Activated naive CD4-positive, alpha-beta T cell treated with anti-CD3 and anti-CD28 coated beads, Interleukin-2, amount 50 U/mL, for 16 hours (primary cell): ENCODE measurements around the gene DNAJC18.

ENCODE experiments used
- DNase-seq: peaks from one replicate; pipeline ENCODE4 v3.0.0-alpha.2; 2020

Gene DNAJC18

DNA sequence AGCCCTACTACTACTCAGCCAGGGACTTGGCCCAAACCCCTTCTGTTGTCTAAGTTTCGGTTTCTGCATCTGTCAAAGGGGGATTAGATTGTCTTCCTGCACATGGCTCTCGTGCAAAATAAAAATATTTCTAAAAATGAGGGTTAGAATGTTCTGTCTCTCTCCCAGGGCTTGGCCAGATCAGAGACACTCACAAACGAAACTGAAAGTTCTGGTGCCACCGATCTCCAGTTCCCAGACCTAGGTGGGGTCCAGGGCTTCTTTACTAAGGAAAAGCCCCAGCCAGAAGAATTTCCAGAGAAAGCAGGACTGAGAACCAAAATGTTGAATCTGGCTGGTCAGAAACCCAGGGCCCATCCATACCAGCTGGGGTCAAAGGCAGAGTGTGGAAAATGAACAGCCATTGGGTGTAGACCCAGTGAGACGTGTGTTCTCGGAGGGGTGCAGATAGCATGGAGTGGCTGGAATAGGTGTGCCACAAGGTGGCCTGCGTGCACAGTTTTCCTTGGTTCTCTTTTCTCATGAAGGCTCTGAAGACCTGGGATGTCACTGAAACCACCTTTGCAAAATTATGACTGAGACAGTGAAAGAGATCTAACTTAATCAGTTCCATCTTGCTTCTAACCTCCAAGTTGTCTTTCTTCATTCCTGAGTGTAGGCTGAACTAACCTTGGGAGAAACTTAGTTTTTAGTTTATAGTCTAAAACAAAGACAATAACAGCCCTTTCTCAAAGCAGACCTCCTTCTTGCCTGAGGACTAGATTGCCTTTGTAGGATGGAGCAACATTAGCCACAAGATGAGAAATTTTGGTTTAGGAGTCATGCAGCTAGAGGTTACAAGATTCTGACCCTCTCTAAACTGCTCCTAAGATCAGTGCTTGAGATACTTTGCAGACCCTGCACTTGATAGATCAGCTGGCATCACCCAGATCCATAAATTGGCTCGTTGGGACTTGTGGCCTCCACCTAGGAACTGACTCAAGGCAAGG lies 54.0 kb downstream of the DNAJC18 start:
- no peak for DNase-seq

DNA sequence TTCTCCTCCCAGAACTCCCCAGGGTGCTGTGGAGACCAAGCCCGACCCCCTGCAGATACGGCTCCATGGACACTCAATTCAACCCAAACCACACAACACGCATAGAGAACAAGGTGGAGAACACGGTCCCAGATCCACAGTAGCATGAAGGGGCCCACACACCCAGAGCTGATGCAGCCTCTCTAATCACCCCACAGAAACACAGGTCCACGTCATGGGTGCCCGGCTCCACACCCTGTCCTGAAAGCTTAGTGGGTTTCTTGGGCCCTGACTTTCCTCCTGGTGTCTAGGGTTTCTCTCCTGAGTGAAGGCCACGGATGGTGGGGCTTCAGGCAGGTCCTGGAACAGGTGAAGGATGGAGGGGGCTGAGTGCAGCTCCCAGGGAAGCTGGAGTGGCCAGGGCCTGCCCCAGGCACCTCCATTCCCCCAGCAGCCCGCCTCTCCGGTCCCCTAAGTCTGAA lies 54.7 kb downstream of the DNAJC18 start:
- DNase-seq = no peak

DNA sequence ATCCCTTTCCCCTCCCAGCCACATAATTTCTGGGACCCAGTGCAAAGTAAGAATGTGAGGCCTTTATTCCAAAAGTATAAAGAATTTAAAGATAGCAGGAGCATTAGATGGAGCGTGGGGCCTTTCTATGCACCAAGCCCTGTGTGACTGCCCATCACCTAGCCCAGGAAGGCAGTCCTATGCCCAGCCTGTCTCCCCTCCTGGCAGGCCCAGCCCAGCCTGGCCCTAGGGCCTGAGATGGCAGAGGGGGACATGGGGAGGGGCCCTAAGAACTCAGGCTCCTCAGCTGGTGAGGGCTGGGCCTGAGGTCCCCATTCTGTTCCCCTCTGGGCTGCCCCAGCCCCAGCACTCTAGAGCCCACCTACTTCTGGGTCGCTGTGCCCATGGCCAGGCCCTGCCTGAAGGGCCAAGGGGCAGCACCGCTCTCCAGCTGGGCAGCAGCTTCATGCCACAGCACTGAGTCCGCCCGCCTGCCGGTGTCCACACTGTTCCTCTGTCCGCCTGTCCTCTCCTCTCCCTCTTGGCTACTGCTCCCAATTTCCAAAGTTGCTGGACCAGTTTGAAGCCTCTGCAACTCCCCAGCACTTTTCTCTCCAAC lies 55.2 kb downstream of the DNAJC18 start:
- DNase-seq = no peak

DNA sequence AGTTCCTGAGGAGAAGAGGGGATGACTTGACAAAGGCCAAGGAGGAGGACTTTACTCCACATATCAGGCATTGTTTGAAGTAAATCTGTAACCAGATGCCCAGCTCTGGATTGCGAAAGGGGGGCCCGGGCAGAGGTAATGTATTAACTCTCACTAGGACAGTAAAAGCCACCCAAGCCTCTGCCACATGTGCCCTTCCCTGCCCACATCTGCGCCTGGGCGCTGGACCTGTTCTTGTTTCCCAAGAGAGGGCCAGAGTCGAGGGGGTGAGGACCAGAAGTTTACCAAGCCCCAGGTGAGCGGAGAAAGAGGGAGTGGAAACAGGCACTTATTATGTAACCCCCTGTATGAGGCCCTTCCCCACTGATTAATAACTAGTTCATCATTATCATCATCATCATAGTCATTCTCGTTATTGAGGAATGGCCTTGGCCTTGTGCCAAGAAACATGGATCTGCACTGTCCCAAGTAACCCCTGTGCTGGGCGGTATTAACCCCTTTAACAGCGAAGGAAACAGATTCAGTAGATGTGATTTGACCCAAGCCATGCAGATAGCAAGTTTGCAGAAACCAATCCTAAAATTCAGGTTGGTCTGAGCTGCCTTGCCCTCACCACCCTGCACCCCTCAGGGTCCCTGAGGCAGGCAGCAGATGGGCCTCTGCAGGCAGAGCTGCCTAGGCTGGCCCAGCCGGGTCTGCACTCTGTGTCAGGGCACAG lies 55.9 kb downstream of the DNAJC18 start, which contains the start of gene SLC23A1:
Gene SLC23A1 (minus strand): TSS at position 23 of the 718 bp plus-strand sequence. CDS start 44 bp downstream, outside the sequence.
- no peak for DNase-seq

DNA sequence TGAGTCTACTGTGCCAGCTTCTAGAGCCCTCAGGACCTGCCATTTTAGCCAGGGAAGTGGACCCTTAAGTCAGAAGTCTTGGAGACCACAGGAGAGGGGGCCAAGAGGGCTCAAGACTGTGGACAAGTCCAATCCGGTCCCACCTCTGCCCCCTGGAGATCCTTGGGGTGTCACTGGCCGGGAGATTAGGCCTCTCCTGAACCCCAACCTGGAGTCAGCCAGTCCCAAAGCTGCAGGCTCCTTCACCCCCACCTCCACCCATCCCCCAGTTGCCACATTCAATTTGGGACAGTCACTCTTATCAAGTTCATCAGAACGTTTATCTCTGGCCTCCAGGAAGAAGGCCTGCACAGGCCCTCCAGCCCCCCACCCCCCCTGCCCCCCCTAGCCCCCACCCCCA lies 56.5 kb downstream of the DNAJC18 start:
- no peak for DNase-seq

DNA sequence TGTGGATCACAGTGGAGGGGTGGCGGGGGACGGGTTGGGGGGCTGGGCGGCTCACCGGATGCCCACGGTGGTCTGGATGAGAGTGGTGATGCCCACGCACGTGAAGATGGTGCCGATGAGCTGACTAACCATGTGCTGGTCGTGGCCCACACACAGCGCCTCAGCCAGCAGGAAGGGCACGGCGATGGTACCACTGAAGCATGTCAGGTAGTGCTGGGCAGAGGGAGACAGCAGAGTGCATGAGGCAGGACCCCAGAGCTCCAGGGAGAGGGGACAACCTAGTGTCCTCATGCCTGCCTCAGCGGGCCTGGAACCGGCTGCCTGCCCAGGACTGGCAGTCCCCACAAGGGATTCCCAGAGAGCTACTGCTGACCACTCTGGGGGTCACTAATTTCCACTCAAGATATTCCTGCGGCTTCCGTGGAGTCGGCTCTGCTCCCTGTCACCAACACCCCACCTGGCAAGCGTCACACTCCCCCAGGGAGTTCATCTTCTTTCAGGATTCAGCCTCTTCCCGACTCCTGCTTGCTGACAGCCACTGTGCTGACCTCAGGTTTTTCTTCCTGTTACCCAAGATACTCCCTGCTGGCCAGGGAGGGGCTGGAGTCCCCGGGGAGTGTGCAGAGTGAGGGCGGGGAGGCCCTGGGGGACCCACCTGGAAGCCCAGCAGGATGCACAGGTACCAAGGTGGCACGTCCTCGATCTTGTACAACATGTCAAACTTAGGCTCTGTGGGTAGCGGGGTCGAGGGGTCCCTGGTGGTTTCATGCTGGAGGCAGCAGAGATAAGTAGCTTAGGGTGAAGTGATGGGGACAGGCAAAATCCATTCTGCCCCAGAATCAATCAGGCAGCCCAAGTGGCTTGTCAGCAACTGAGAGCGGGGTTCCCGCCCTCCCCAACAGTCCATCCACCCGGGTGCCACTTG lies 57.2 kb downstream of the DNAJC18 start:
- DNase-seq = no peak

DNA sequence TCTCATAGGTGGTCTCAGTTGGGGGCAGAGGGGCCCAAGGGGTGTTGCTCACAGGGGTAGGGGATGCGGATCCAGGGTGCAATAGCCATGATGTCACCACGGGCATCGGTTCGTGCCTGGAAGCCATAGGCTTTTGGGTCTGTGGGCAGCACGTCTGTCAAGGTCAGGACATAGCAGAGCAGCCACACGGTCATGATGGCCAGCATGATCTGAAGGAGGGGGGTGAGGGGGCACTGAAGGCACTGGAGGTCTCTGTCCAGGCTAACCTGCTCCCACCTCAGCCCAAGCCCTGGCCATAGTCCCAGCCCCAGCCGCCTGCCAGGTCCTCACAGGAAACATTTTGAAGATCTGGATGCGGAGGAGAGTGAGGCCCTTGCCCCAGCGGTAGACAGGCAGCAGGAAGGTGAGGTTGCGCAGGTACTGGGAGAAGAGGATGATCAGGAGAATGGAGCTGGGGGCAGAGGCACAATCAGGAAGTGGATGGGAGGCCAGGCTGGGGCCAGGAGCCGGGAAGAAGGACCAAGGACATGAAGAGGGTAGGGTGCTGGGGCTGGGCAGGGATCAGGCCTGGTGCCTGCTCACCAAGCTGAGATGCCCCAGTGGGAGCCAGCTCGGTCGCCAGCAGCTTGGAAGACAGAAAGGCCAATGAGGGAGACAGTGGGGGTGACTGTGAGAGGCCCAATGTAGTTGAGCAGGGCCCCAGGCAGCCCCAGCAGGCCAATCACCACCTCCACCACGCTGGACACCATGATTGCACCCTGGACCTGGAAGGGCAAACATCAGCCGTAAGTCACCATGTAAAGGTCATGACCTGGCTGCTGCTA lies 59.5 kb downstream of the DNAJC18 start:
- DNase-seq = no peak

DNA sequence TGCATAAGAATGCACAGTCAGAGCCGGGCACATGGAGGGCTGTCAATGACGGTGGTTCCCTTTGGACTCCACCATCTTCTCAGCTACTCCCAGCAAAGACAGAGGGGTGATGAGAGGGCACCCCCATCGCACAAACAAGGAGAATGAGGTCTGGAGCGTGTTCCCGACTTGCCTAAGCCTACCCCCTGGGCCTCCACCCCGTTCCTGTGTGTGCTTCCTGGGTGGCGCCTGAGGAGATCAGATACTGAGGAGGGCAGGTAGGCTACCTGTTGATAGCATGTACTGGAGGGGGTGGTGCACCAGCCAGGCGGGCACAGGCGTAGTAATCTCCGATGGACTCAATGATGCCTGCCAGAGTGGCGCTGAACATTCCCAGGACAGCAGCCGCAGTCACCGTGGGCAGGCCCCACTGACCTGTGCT lies 60.4 kb downstream of the DNAJC18 start:
- DNase-seq = no peak

DNA sequence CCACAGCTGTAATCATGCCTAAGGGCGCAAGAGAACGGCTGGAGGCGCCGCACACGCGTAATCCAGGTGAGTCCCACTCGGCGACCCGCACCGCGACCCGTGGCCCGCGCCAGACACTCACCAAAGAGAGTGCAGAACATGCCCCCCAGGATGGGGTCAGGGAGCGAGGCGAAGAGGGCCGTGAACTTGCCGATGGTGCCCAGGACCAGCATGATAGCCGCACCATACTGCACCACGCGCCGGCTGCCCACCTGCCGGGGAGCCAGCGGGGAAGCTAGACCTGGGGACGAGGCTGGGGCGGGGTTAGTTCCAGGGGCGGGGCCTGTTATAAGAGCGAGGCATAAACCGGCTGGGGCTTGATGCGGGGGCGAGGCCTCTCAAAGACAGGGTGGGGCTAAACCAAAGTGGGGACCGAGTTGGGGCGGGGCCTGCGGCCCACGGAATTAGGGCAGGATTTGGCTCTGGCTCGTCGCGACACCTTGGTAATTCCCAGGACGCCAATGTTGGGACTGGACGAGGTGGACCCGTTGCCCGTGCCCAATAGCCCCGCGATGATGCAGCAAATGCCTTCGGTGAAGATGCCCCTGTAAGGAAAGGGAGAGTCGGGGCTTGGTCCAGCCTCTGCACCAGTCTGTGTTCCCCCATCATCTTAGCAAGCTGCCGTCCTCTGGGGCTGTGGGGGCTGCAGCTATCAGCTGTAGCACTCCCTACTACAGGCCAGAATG lies 61.1 kb downstream of the DNAJC18 start:
- no peak for DNase-seq

DNA sequence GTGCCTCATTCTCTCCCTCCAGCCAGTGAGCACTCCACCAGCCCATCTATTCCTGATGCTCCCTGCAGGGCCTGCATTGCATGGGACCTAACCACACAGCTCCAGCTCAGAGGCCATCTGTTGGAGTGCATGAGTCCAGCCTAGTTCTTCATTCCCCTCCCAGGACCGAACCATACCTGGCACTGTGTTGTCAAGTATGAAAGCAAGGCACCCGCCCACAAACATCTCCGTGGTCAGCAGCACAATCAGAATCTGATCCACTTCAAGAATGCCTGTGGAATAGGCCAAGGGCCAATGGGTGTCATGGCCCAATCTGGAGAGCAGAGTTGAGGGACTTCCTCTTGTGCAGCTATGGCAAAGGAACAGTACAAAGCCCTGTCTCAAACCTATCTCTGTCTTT lies 62.1 kb downstream of the DNAJC18 start:
- DNase-seq = no peak

DNA sequence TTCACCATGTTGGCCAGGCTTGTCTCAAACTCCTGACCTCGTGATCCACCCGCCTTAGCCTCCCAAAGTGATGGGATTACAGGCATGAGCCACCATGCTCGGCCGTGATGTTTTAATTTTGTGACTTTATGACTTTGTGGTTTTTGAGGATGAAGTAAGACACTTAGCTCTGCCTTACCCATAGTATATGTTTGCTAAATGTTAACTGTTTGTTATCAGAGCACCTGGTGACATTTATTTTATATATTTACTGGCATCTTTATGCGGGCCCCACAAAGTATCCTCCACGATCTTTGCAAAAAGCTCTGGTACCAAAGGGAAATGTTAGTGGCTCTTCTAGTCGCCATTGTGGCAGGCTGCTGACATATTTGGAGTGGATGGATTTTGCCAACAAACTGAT lies 63.0 kb downstream of the DNAJC18 start:
- DNase-seq = no peak

DNA sequence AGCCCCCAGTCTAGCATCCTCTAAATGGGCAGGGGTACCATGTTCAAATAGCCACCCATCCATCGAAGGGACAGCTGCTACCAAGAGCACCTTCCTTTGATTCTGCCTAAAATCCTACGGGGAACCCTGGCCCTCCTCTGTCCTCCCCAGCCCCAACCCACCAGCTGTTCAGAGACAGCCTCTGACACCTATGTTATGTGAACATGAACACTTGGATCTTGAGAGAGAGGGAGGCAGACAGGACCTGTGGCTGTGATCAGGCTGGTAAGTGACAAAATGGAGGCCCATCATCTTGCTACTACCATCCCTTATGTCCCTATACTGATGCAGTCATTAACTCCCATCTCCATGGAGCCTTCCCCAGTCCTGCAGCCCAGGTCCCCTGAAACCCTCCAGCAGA lies 64.4 kb downstream of the DNAJC18 start:
- DNase-seq = no peak

DNA sequence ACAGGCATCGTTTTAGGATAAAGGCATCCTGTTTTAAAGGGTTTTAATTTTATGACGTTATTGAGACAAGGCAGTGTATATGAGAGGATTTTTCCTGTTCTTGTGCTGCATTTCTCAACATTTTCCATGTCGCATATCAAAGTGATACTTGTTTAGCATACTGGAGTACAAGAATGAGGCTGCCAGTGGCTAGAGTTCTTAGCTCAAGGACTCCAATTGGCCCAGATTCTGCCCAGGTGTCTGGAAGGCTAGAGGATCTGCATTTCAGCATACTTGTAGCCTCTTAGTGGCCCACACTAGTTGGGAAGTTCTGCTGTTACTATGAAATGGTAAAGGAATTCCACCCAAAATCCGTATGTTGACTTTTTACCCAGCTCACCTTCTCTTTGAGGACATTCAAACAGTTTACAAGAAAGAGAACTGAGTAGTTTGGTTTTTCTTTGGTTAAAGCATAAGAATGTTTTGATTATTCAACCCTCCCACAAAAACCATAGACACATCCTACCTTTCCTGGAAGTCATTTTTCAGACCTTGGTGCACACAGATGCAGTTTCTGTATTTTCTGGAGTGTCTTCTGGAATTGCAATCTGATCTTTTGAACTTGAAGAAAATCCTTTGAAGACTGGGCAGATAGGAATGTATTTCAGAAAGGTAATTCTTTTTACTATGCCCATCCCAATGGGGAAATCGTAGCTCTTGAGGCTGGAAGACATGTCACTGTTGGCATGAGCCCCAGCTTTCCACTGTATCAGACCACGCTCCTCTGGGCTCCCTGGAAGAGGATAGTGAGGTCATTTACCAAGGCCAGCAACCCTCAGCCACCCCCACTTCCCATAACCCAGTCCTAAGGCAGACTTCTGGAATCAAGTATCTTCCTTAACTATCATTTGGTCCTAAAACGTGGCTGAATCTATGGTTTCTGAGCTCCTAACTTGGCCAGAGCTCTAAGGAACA lies 67.6 kb downstream of the DNAJC18 start:
- no peak for DNase-seq

DNA sequence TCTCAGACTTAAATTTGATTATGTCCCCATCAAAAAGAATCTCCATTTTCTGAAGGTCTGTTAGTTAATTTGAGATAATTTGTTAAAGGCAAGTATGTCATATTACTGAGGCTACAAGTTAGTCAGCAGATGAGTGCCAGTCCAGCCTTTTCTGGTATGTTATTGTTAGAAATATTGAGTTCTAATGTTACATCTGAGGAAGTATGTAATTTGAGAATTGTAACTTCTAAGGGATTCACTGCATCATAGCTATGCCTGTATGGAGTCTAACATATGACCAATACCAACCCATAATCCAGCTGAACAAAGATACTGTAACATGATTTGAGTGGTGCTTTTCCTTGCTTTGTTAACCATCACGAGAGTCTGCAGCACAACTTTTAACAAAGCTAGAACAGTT lies 70.1 kb downstream of the DNAJC18 start:
- no peak for DNase-seq

DNA sequence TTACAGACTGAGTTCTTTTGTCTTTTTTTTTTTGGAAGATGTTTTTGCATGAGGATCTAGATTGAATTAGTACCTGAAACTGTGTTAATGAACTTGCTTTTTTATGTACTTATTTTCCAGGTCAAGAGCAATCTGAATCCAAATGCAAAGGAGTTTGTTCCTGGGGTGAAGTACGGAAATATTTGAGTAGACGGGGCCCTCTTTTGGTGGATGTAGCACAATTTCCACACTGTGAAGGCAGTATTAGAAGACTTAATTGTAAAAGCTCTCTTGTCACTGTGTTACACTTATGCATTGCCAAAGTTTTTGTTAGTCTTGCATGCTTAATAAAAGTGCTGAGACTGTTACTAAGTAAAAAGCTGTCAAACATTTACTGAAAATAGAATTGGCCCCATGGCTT lies 70.7 kb downstream of the DNAJC18 start:
- DNase-seq = no peak

DNA sequence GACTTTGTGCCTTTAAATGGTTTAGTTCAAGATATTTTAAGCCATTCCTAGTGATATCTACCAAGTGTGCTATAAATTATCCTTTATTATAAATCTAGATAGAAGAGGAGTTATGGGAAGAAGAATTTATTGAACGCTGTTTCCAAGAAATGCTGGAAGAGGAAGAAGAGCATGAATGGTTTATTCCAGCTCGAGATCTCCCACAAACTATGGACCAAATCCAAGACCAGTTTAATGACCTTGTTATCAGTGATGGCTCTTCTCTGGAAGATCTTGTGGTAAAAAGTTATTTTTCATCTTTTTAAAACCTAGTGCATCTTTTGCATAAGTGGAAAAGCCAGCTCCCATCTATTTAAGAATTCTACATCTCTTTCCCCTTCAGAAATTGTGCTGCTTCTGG lies 74.9 kb downstream of the DNAJC18 start:
- no peak for DNase-seq

DNA sequence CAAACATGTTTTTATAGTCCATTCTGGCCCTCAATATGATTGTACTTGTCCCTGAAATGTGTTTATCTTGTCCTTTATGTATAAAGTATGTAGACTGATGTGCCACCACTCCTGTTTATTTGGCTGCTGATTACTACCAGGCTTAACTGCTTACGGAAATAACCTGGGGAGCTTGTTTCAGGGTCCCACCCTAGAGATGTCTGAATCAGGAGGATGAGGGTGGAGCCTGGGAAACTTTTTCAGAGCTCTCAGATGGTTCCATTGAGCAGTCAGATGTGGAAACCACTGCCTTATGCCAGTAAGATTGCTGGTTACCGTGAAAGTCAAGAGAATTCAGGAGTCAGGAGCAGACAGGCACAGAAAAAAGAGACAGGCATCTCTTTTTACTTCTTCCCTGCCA lies 75.4 kb downstream of the DNAJC18 start:
- no peak for DNase-seq

DNA sequence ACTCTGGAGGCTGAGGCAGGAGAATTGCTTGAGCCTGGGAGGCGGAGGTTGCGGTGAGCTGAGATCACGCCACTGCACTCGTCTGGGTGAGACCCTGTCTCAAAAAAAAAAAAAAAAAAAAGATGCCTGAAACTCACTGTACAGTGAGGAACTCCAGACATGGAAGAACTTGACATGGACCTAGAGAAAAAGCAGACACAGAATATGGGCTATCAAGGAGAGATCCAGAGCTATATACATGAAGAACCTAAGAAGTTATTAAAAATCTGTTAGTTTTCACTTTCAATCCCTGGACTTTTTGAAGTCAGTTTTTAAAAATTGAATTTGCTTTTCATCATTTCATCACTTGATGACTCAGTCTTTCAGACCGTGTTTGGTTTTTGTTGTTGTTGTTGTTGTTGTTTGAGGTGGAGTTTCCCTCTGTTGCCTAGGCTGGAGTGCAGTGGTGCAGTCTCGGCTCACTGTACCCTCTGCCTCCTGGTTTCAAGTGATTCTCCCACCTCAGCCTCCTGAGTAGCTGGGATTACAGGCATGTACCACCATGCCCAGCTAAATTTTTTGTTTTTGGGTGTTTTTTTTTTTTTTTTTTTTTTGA lies 77.4 kb downstream of the DNAJC18 start:
- DNase-seq = no peak

DNA sequence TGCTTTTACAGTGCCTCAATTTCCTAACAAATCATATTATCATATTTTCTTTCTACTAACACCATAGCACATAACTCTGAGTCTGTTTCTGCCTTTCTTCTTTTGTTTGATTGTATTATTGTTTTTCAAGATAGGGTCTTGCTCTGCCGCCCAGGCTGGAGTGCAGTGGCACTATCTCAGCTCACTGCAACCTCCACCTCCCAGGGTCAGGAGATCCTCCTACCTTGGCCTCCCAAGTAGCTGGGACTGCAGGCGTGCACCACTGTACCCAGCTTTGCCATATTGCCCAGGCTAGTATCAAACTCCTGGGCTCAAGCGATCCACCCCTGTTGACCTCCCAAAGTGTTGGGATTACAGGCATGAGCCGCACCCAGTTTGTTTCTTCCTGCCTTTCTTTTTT lies 78.9 kb downstream of the DNAJC18 start:
- no peak for DNase-seq
